H1 (cell line): ENCODE results near the gene ZNF658. TPM values are rescaled to one million over a fixed set of nuclear protein-coding genes. Genes with fewer than 3 reads are reported as not detected.
"Not testable (repeated sequence)": the region's sequence is repeated elsewhere in the genome, so short reads cannot be mapped to it uniquely, and the experiment has no call there.

Source experiments
- CTCF ChIA-PET: fragments of 300-600 bp; sonication (Branson Sonifier 250); formaldehyde crosslinking; loops from one replicate; lab custom pipeline; 2021; ENCODE audit not compliant: partially characterized antibody; lab: Charles Lee
- POLR2A ChIA-PET: fragments of 300-600 bp; sonication (Branson Sonifier 250); formaldehyde crosslinking; loops from one replicate; lab custom pipeline; 2021; ENCODE audit warnings: inconsistent platforms; ENCODE audit not compliant: partially characterized antibody; lab: Charles Lee
- DNase-seq, 2 experiments: peaks; one replicate each; pipeline versions ENCODE4 v3.0.0 to v3.0.0-alpha.2; 2010 to 2022; ENCODE audit warnings: low spot score in 2 of 2, low read depth in 1 of 2, mixed read lengths in 1 of 2
- FAIRE-seq: peaks from 2 replicates; lab custom pipeline; 2011; peaks lifted over from hg19 to GRCh38; lab: Jason Lieb, UNC
- H2AFZ ChIP-seq: 2 replicates; pipeline ENCODE4 v1.8.1; 2012; ENCODE audit warnings: low read length, inconsistent platforms
- H2AK5ac ChIP-seq: 2 replicates; pipeline ENCODE4 v1.6.1; 2013; ENCODE audit warnings: low read depth, low read length
- H2BK120ac ChIP-seq: replicated peaks from 2 replicates; pipeline ENCODE3; 2013; ENCODE audit warnings: low read depth, low read length, inconsistent platforms
- H2BK12ac ChIP-seq: 2 replicates; pipeline ENCODE4 v1.6.1; 2013; ENCODE audit warnings: low read depth, low read length
- H2BK15ac ChIP-seq: 2 replicates; pipeline ENCODE4 v1.6.1; 2013; ENCODE audit warnings: low read length
- H2BK20ac ChIP-seq: 2 replicates; pipeline ENCODE4 v1.6.1; 2013; ENCODE audit warnings: low read length
- H2BK5ac ChIP-seq: 2 replicates; pipeline ENCODE4 v1.6.1; 2013; ENCODE audit warnings: low read depth, low read length
- H3K14ac ChIP-seq: 2 replicates; pipeline ENCODE4 v1.6.1; 2013; ENCODE audit warnings: inconsistent platforms; ENCODE audit not compliant: insufficient read length
- H3K18ac ChIP-seq: 2 replicates; pipeline ENCODE4 v1.6.1; 2013; ENCODE audit warnings: low read length; ENCODE audit errors: extremely low read depth
- H3K23ac ChIP-seq: 2 replicates; pipeline ENCODE4 v1.6.1; 2013; ENCODE audit warnings: inconsistent platforms; ENCODE audit not compliant: insufficient read length
- H3K23me2 ChIP-seq: 2 replicates; pipeline ENCODE4 v1.6.1; 2013; ENCODE audit warnings: low read depth, low read length
- H3K27ac ChIP-seq: 2 replicates; pipeline ENCODE4 v1.6.1; 2011; ENCODE audit warnings: low read depth, low read length, inconsistent platforms
- H3K27me3 ChIP-seq, 4 experiments: replicated peaks in 1 of 4; 1 replicate in 1 of 4; 2 replicates in 3 of 4; pipeline versions ENCODE4 v1.6.1 to v1.8.1; 2011 to 2013; ENCODE audit warnings: low read length in 3 of 4, mild to moderate bottlenecking in 3 of 4, inconsistent platforms in 2 of 4, mixed read lengths in 2 of 4, moderate library complexity in 1 of 4; ENCODE audit not compliant: control insufficient read depth in 3 of 4, insufficient read depth in 3 of 4; ENCODE audit errors: extremely low read depth in 1 of 4
- H3K36me3 ChIP-seq, 4 experiments: 2 replicates each; pipeline versions ENCODE4 v1.6.1 to v1.8.1; 2011 to 2013; ENCODE audit warnings: mild to moderate bottlenecking in 4 of 4, low read length in 3 of 4, moderate library complexity in 2 of 4, control low read depth in 1 of 4, inconsistent platforms in 1 of 4; ENCODE audit not compliant: insufficient read depth in 4 of 4, control insufficient read depth in 2 of 4
- H3K4ac ChIP-seq: replicated peaks from 2 replicates; pipeline ENCODE3; 2013; ENCODE audit warnings: low read length, low read depth, mixed read lengths, inconsistent platforms; ENCODE audit not compliant: insufficient read length
- H3K4me1 ChIP-seq, 4 experiments: replicated peaks in 1 of 4; 1 replicate in 1 of 4; 2 replicates in 3 of 4; pipeline versions ENCODE4 v1.6.1 to v1.8.1; 2011 to 2013; ENCODE audit warnings: low read length in 3 of 4, inconsistent platforms in 2 of 4, mixed read lengths in 1 of 4; ENCODE audit not compliant: insufficient read depth in 4 of 4, control insufficient read depth in 3 of 4
- H3K4me2 ChIP-seq, 2 experiments: 2 replicates each; pipeline versions ENCODE4 v1.6.1 to v1.8.1; 2011 to 2013; ENCODE audit warnings: low read depth in 2 of 2, low read length in 2 of 2, control low read depth in 1 of 2, inconsistent platforms in 1 of 2, mild to moderate bottlenecking in 1 of 2; ENCODE audit not compliant: insufficient read depth in 1 of 2
- H3K4me3 ChIP-seq, 4 experiments: fragments of 200-600, 300-600 bp in 1 of 4; sonication (generic), shearing (Covaris generic), sonication (Bioruptor Twin) in 1 of 4; 2 replicates each; pipeline versions ENCODE4 v1.5.1 to v1.8.1; 2011 to 2016; ENCODE audit warnings: low read length in 4 of 4, low read depth in 3 of 4, control low read depth in 2 of 4, inconsistent platforms in 2 of 4, mild to moderate bottlenecking in 2 of 4, mixed read lengths in 1 of 4, moderate library complexity in 1 of 4; ENCODE audit not compliant: insufficient read depth in 2 of 4; ENCODE audit errors: extremely low read depth in 1 of 4
- H3K56ac ChIP-seq: replicated peaks from 2 replicates; pipeline ENCODE3; 2013; ENCODE audit warnings: low read depth, mild to moderate bottlenecking, mixed read lengths, low read length, inconsistent platforms; ENCODE audit not compliant: insufficient read length
- H3K79me1 ChIP-seq: 2 replicates; pipeline ENCODE4 v1.6.1; 2013; ENCODE audit warnings: low read depth, low read length, control low read depth
- H3K79me2 ChIP-seq, 2 experiments: 2 replicates each; pipeline versions ENCODE4 v1.6.1 to v1.8.1; 2012 to 2013; ENCODE audit warnings: low read length in 2 of 2, mild to moderate bottlenecking in 2 of 2, inconsistent platforms in 1 of 2; ENCODE audit not compliant: insufficient read depth in 2 of 2, control insufficient read depth in 1 of 2
- H3K9ac ChIP-seq, 4 experiments: replicated peaks in 1 of 4; 1 replicate in 1 of 4; 2 replicates in 3 of 4; pipeline versions ENCODE4 v1.6.1 to v1.8.1; 2011 to 2013; ENCODE audit warnings: low read depth in 3 of 4, low read length in 3 of 4, control low read depth in 2 of 4, mild to moderate bottlenecking in 2 of 4, moderate library complexity in 2 of 4, inconsistent platforms in 1 of 4; ENCODE audit errors: extremely low read depth in 1 of 4
- H3K9me3 ChIP-seq, 2 experiments: 2 replicates each; pipeline versions ENCODE4 v1.6.1 to v1.8.1; 2012 to 2013; ENCODE audit warnings: mild to moderate bottlenecking in 2 of 2, moderate library complexity in 2 of 2, control low read depth in 1 of 2, inconsistent platforms in 1 of 2, low read depth in 1 of 2, low read length in 1 of 2, mixed read lengths in 1 of 2; ENCODE audit not compliant: insufficient read depth in 2 of 2
- H4K20me1 ChIP-seq, 2 experiments: replicated peaks in 1 of 2; 2 replicates each; pipeline versions ENCODE3 to v1.8.1; 2011 to 2013; ENCODE audit warnings: inconsistent platforms in 2 of 2, low read length in 2 of 2, mild to moderate bottlenecking in 1 of 2; ENCODE audit not compliant: insufficient read depth in 2 of 2, control insufficient read depth in 1 of 2
- H4K5ac ChIP-seq: 2 replicates; pipeline ENCODE4 v1.6.1; 2013; ENCODE audit warnings: low read length, low read depth, mixed read lengths, inconsistent platforms; ENCODE audit not compliant: insufficient read length
- H4K8ac ChIP-seq: 2 replicates; pipeline ENCODE4 v1.8.0; 2013; ENCODE audit warnings: mild to moderate bottlenecking, moderate library complexity, low read length, inconsistent platforms; ENCODE audit not compliant: insufficient read depth; ENCODE audit errors: extremely low read depth
- H4K91ac ChIP-seq: replicated peaks from 2 replicates; pipeline ENCODE3; 2013; ENCODE audit warnings: low read length, mixed read lengths, inconsistent platforms; ENCODE audit not compliant: insufficient read length
- WGBS, 2 experiments: shearing (Covaris generic) in 1 of 2; methylation state at CpG; one replicate each; pipeline versions ENCODE4 v1.1.6 to v1.1.7; 2013 to 2015; ENCODE audit warnings: low lambda C conversion rate in 2 of 2, mixed read lengths in 2 of 2, inconsistent platforms in 1 of 2, low coverage in 1 of 2, missing lambda C conversion rate in 1 of 2; ENCODE audit not compliant: insufficient replicate concordance in 2 of 2, insufficient coverage in 1 of 2, insufficient read length in 1 of 2; ENCODE audit errors: extremely low coverage in 1 of 2, missing lambda C conversion rate in 1 of 2; 5-methylcytosine and 5-hydroxymethylcytosine counted together
- polyA plus RNA-seq, 7 experiments: library from polyadenylated mRNA; depleted of rRNA in 3 of 7; stranded (reverse) in 5 of 7; unstranded in 2 of 7; fragments of >200 nt in 5 of 7; fragments of 200-250 nt in 2 of 7; gene quantifications; 1 replicate in 5 of 7; 2 replicates in 1 of 7; 4 replicates in 1 of 7; pipeline versions ENCODE4 v1.2.1 to v1.2.3, GENCODE V29; 2011 to 2013; ENCODE audit warnings: missing spikeins in 2 of 7, mixed read lengths in 2 of 7
- total RNA-seq: library from RNA; stranded (reverse); fragmentation: NEBNext Ultra II Directional; extraction: Animal tissue kit (Norgen Biotek cat#: 25700); gene quantifications from 2 replicates; pipeline ENCODE4 v1.2.1, GENCODE V29; 2021

The ZNF658 gene
- total and polyA plus RNA-seq, 2 of the 8 experiments (the other 6 are each of a cell fraction or from before 2014, with no cell fraction given), result 0.80 to 5.0 TPM

GRCh38 chr9:66909560-66909959 is 9.0 kb downstream of the ZNF658 start:
- CTCF ChIA-PET, H2BK12ac ChIP-seq, H3K23me2 ChIP-seq, H3K4me2 ChIP-seq, POLR2A ChIA-PET, H3K36me3 ChIP-seq, H2BK20ac ChIP-seq, H3K14ac ChIP-seq, H3K79me1 ChIP-seq, DNase-seq, H3K9me3 ChIP-seq, H3K23ac ChIP-seq, H4K8ac ChIP-seq, H3K79me2 ChIP-seq, H3K4ac ChIP-seq, H2BK5ac ChIP-seq, H4K20me1 ChIP-seq, H4K91ac ChIP-seq, H2AFZ ChIP-seq, H3K9ac ChIP-seq, H3K56ac ChIP-seq, H3K27ac ChIP-seq, H2BK120ac ChIP-seq, H2AK5ac ChIP-seq, FAIRE-seq, H4K5ac ChIP-seq, H3K18ac ChIP-seq, H3K27me3 ChIP-seq, H3K4me1 ChIP-seq, H3K4me3 ChIP-seq, H2BK15ac ChIP-seq: not testable (repeated sequence)
- WGBS, 2 experiments, result 92% methylated on average over 2 of the region's 2 CpGs; no CpG with 5 or more reads in 1 of the 2 experiments
